Tibial artery (tissue), 4 donors: ENCODE results near the gene FNDC3B.

Experiments
- DNase-seq, 2 donors: peaks; one replicate each; pipeline ENCODE4 v3.0.0-alpha.2; 2019
- H3K27ac ChIP-seq, 2 donors: fragments of 200-600 bp; sonication (generic) in 1 of 2; 1 replicate in 1 of 2; 2 replicates in 1 of 2; pipeline ENCODE4 v1.5.1; 2018 to 2019; ENCODE audit warnings: mild to moderate bottlenecking in 1 of 2
- H3K27me3 ChIP-seq, 2 donors: fragments of 200-600 bp; sonication (generic) in 1 of 2; one replicate each; pipeline versions ENCODE4 v1.5.1 to v1.6.0; 2016 to 2019
- H3K36me3 ChIP-seq, 3 donors: fragments of 200-600 bp; sonication (generic) in 2 of 3; one replicate each; pipeline ENCODE4 v1.5.1; 2016 to 2019; ENCODE audit warnings: mild to moderate bottlenecking in 2 of 3
- H3K4me1 ChIP-seq, 4 donors: fragments of 200-600 bp; sonication (generic) in 2 of 4; 1 replicate in 3 of 4; 2 replicates in 1 of 4; pipeline ENCODE4 v1.5.1; 2016 to 2019
- H3K4me3 ChIP-seq, 2 donors: fragments of 200-600 bp; sonication (generic) in 1 of 2; 1 replicate in 1 of 2; 2 replicates in 1 of 2; pipeline ENCODE4 v1.5.1; 2018 to 2019; ENCODE audit warnings: mild to moderate bottlenecking in 2 of 2
- H3K9me3 ChIP-seq, 3 donors: fragments of 200-600 bp; sonication (generic) in 1 of 3; one replicate each; pipeline ENCODE4 v1.5.1; 2016 to 2019
- CTCF ChIP-seq, 2 experiments: fragments of 200-600 bp in 1 of 2; fragments of 450-650 bp in 1 of 2; IDR thresholded peaks; one replicate each; pipeline ENCODE4 v1.5.1; 2017 to 2019; ENCODE audit warnings: antibody characterized with exemption in 2 of 2, mild to moderate bottlenecking in 1 of 2, moderate library complexity in 1 of 2
- intact Hi-C: fragments of 100-400 bp; cut with DNase I; formaldehyde crosslinking; loops from one replicate; pipeline ENCODE4 v1.15.0; 2023; ENCODE audit warnings: low total_unique reads

FNDC3B gene

GRCh38 chr3:172390792-172391191 lies 351.4 kb downstream of the FNDC3B start:
- H3K4me1 ChIP-seq: peaks cover 0 to 30% (median 15%) of the 10 kb centered on the region in 4 donors
- H3K36me3 ChIP-seq: no peaks in the 10 kb centered on the region
- TF ChIP-seq CTCF (IDR thresholded peaks at IDR 0.05): no peak
- no peak overlapping the region for H3K27ac ChIP-seq
- no peaks in the 10 kb centered on the region for H3K9me3 ChIP-seq
- no peak overlapping the region for H3K4me3 ChIP-seq
- DNase-seq: no peak
- intact Hi-C loops: no loop called here
- H3K27me3 ChIP-seq: no peaks in the 10 kb centered on the region

- Histone ChIP-seq H3K4me3 (no peak overlapping the region), H3K9me3 (no peaks in the 10 kb centered on the region), H3K27me3 (no peaks in the 10 kb centered on the region), H3K36me3 (peaks cover 4 to 6% (median 5%) of the 10 kb centered on the region in 3 donors), H3K27ac (no peak overlapping the region), H3K4me1 (peaks cover 0 to 30% (median 15%) of the 10 kb centered on the region in 4 donors)
- TF ChIP-seq CTCF (IDR thresholded peaks at IDR 0.05): no peak
- intact Hi-C loops: no loop called here
- no peak for DNase-seq
Observed at GRCh38 chr3:172391592-172392302, 352.4 kb downstream of the FNDC3B start.

GRCh38 chr3:172394692-172395091 lies 355.3 kb downstream of the FNDC3B start:
- Histone ChIP-seq H3K27me3 (no peaks in the 10 kb centered on the region), H3K4me3 (no peak overlapping the region), H3K9me3 (no peaks in the 10 kb centered on the region), H3K27ac (no peak overlapping the region), H3K4me1 (peaks cover 0 to 27% (median 13%) of the 10 kb centered on the region in 4 donors), H3K36me3 (peaks cover 22 to 32% (median 24%) of the 10 kb centered on the region in 3 donors)
- no peak for DNase-seq
- TF ChIP-seq CTCF (IDR thresholded peaks at IDR 0.05): no peak
- intact Hi-C loops: no loop called here

- H3K27ac ChIP-seq: no peak overlapping the region
- TF ChIP-seq CTCF (IDR thresholded peaks at IDR 0.05): no peak
- no peak overlapping the region for H3K4me3 ChIP-seq
- intact Hi-C loops: no loop called here
- no peaks in the 10 kb centered on the region for H3K27me3 ChIP-seq
- no peak for DNase-seq
- peaks cover 0 to 11% (median 7%) of the 10 kb centered on the region in 4 donors for H3K4me1 ChIP-seq
- H3K9me3 ChIP-seq: no peaks in the 10 kb centered on the region
- H3K36me3 ChIP-seq: peaks cover 24 to 41% (median 30%) of the 10 kb centered on the region in 3 donors
Observed at GRCh38 chr3:172396400-172396799, 357.0 kb downstream of the FNDC3B start.

GRCh38 chr3:172397716-172398405 lies 358.5 kb downstream of the FNDC3B start:
- Histone ChIP-seq H3K4me3 (no peak overlapping the region), H3K4me1 (no peaks in the 10 kb centered on the region), H3K9me3 (no peaks in the 10 kb centered on the region), H3K27me3 (no peaks in the 10 kb centered on the region), H3K36me3 (peaks cover 24 to 43% (median 32%) of the 10 kb centered on the region in 3 donors), H3K27ac (no peak overlapping the region)
- TF ChIP-seq CTCF (IDR thresholded peaks at IDR 0.05): no peak
- no peak for DNase-seq
- intact Hi-C loops: no loop called here
